CD4-positive, CD25-positive, alpha-beta regulatory T cell (primary cell): Measurements from ENCODE around the gene COL20A1. TPM values are rescaled to one million over a fixed set of nuclear protein-coding genes. Genes with fewer than 3 reads are reported as not detected.

ENCODE experiments used
- ATAC-seq, 2 donors: fragments of 150-1000 bp; cut with Tn5 transposase; one replicate each; pipeline ENCODE4 v1.10.0; 2021; ENCODE audit warnings: low read depth in 2 of 2, moderate number of reproducible peaks in 2 of 2, moderate library complexity in 1 of 2
- DNase-seq, 3 donors: peaks; one replicate each; pipeline versions ENCODE4 v3.0.0 to v3.0.0-alpha.2; 2012 to 2022; ENCODE audit warnings: mixed read lengths in 1 of 3
- H3K27ac ChIP-seq: one replicate; pipeline ENCODE4 v1.7.0; 2013; ENCODE audit warnings: mild to moderate bottlenecking, low read length; ENCODE audit not compliant: insufficient read depth, poor library complexity, severe bottlenecking
- H3K27me3 ChIP-seq: one replicate; pipeline ENCODE4 v1.7.0; 2013; ENCODE audit warnings: low read length; ENCODE audit not compliant: control insufficient read depth, insufficient read depth
- H3K36me3 ChIP-seq: one replicate; pipeline ENCODE4 v1.7.0; 2013; ENCODE audit warnings: mild to moderate bottlenecking, low read length, moderate library complexity; ENCODE audit not compliant: control insufficient read depth, insufficient read depth
- H3K4me1 ChIP-seq: 2 replicates; pipeline ENCODE4 v1.7.0; 2013; ENCODE audit warnings: mild to moderate bottlenecking, low read length; ENCODE audit not compliant: insufficient read depth, control insufficient read depth, poor library complexity, severe bottlenecking
- H3K4me3 ChIP-seq: one replicate; pipeline ENCODE4 v1.7.0; 2013; ENCODE audit warnings: low read depth, mild to moderate bottlenecking, low read length, moderate library complexity
- H3K9me3 ChIP-seq, 2 experiments: 1 replicate in 1 of 2; 2 replicates in 1 of 2; pipeline ENCODE4 v1.7.0; 2013; ENCODE audit warnings: low read length in 2 of 2, mild to moderate bottlenecking in 1 of 2, moderate library complexity in 1 of 2; ENCODE audit not compliant: control insufficient read depth in 2 of 2
- H3K27ac Mint-ChIP-seq, 3 donors: one replicate each; pipeline ENCODE4 v1.8.0; 2020 to 2022; ENCODE audit warnings: mild to moderate bottlenecking in 3 of 3, mixed read lengths in 3 of 3, moderate library complexity in 2 of 3
- H3K27me3 Mint-ChIP-seq: one replicate; pipeline ENCODE4 v1.8.0; 2022; ENCODE audit warnings: mild to moderate bottlenecking, mixed read lengths
- H3K36me3 Mint-ChIP-seq: one replicate; pipeline ENCODE4 v1.8.0; 2020; ENCODE audit warnings: mixed read lengths
- H3K4me1 Mint-ChIP-seq, 4 donors: one replicate each; pipeline ENCODE4 v1.8.0; 2020 to 2022; ENCODE audit warnings: mixed read lengths in 4 of 4, mild to moderate bottlenecking in 1 of 4
- H3K4me3 Mint-ChIP-seq, 4 donors: one replicate each; pipeline ENCODE4 v1.8.0; 2020 to 2022; ENCODE audit warnings: mild to moderate bottlenecking in 4 of 4, mixed read lengths in 4 of 4, moderate library complexity in 3 of 4
- H3K9me3 Mint-ChIP-seq, 7 donors: one replicate each; pipeline ENCODE4 v1.8.0; 2020 to 2022; ENCODE audit warnings: mixed read lengths in 7 of 7, mild to moderate bottlenecking in 3 of 7, moderate library complexity in 2 of 7
- polyA plus RNA-seq, 4 donors: library from polyadenylated mRNA; unstranded; fragments of 300-500 nt; fragmentation: Illumina TruSeq; gene quantifications; one replicate each; pipeline ENCODE4 v1.2.3, GENCODE V29; 2021
- total RNA-seq: library from RNA; stranded (reverse); gene quantifications from one replicate; pipeline ENCODE4 v1.2.3, GENCODE V29; 2022

COL20A1 gene
- total and polyA plus RNA-seq, 5 donors from 2014 or later = 0.20 TPM; not detected in 4

- Histone ChIP-seq H3K4me1 (no peaks in the 10 kb centered on the region), H3K27me3 (no peaks in the 10 kb centered on the region), H3K27ac (no peak overlapping the region), H3K36me3 (no peaks in the 10 kb centered on the region), H3K9me3 (no peaks in the 10 kb centered on the region), H3K4me3 (no peak overlapping the region)
- H3K27me3 Mint-ChIP-seq = no peaks in the 10 kb centered on the region
- peaks cover 0 to 1% (median 0%) of the 10 kb centered on the region in 7 donors for H3K9me3 Mint-ChIP-seq
- ATAC-seq (no peak), DNase-seq (no peak)
- H3K4me3 Mint-ChIP-seq = no peak overlapping the region
- H3K4me1 Mint-ChIP-seq = no peaks in the 10 kb centered on the region
- no peaks in the 10 kb centered on the region for H3K36me3 Mint-ChIP-seq
- H3K27ac Mint-ChIP-seq = no peak overlapping the region
These were observed 18.3 kb downstream of the COL20A1 start for GRCh38 chr20:63311186-63311832.

GRCh38 chr20:63311833-63312243, 18.9 kb downstream of the COL20A1 start:
- H3K27me3 ChIP-seq = no peaks in the 10 kb centered on the region
- DNase-seq = no peak

GRCh38 chr20:63312273-63312672, 19.3 kb downstream of the COL20A1 start:
- Mint-ChIP-seq H3K36me3 (no peaks in the 10 kb centered on the region), H3K4me3 (no peak overlapping the region), H3K4me1 (no peaks in the 10 kb centered on the region), H3K9me3 (peaks cover 0 to 1% (median 0%) of the 10 kb centered on the region in 7 donors), H3K27ac (no peak overlapping the region), H3K27me3 (no peaks in the 10 kb centered on the region)
- Histone ChIP-seq H3K4me1 (no peaks in the 10 kb centered on the region), H3K36me3 (no peaks in the 10 kb centered on the region), H3K9me3 (no peaks in the 10 kb centered on the region), H3K4me3 (no peak overlapping the region), H3K27me3 (no peaks in the 10 kb centered on the region), H3K27ac (no peak overlapping the region)
- no peak for DNase-seq
- no peak for ATAC-seq

More at GRCh38 chr20:63311833-63312243, 18.9 kb downstream of the COL20A1 start:
- Histone ChIP-seq H3K4me3 (no peak overlapping the region), H3K36me3 (no peaks in the 10 kb centered on the region), H3K9me3 (no peaks in the 10 kb centered on the region), H3K4me1 (no peaks in the 10 kb centered on the region), H3K27ac (no peak overlapping the region)
- no peaks in the 10 kb centered on the region for H3K4me1 Mint-ChIP-seq
- no peak for ATAC-seq
- H3K27me3 Mint-ChIP-seq = no peaks in the 10 kb centered on the region
- no peak overlapping the region for H3K4me3 Mint-ChIP-seq
- no peaks in the 10 kb centered on the region for H3K36me3 Mint-ChIP-seq
- H3K27ac Mint-ChIP-seq = no peak overlapping the region
- H3K9me3 Mint-ChIP-seq = peaks cover 0 to 1% (median 0%) of the 10 kb centered on the region in 7 donors

GRCh38 chr20:63312690-63313348, 19.8 kb downstream of the COL20A1 start:
- Mint-ChIP-seq H3K4me3 (no peak overlapping the region), H3K36me3 (no peaks in the 10 kb centered on the region), H3K27ac (no peak overlapping the region), H3K4me1 (no peaks in the 10 kb centered on the region), H3K9me3 (peaks cover 0 to 1% (median 0%) of the 10 kb centered on the region in 7 donors), H3K27me3 (no peaks in the 10 kb centered on the region)
- H3K36me3 ChIP-seq = no peaks in the 10 kb centered on the region
- DNase-seq (no peak), ATAC-seq (no peak)
- no peaks in the 10 kb centered on the region for H3K27me3 ChIP-seq
- no peak overlapping the region for H3K4me3 ChIP-seq
- no peaks in the 10 kb centered on the region for H3K9me3 ChIP-seq
- H3K27ac ChIP-seq = no peak overlapping the region
- H3K4me1 ChIP-seq = no peaks in the 10 kb centered on the region

- no peak overlapping the region for H3K4me3 ChIP-seq
- H3K36me3 Mint-ChIP-seq = no peaks in the 10 kb centered on the region
- no peaks in the 10 kb centered on the region for H3K9me3 ChIP-seq
- no peaks in the 10 kb centered on the region for H3K4me1 Mint-ChIP-seq
- H3K4me3 Mint-ChIP-seq = no peak overlapping the region
- no peak for DNase-seq
- no peaks in the 10 kb centered on the region for H3K27me3 Mint-ChIP-seq
- H3K27ac Mint-ChIP-seq = no peak overlapping the region
- no peaks in the 10 kb centered on the region for H3K36me3 ChIP-seq
- H3K4me1 ChIP-seq = no peaks in the 10 kb centered on the region
- H3K27me3 ChIP-seq = no peaks in the 10 kb centered on the region
- ATAC-seq = no peak
- H3K27ac ChIP-seq = no peak overlapping the region
- H3K9me3 Mint-ChIP-seq = peaks cover 0 to 1% (median 0%) of the 10 kb centered on the region in 7 donors
These were observed 20.5 kb downstream of the COL20A1 start for GRCh38 chr20:63313349-63314014.

- no peaks in the 10 kb centered on the region for H3K36me3 Mint-ChIP-seq
- no peak overlapping the region for H3K27ac ChIP-seq
- no peak for DNase-seq
- ATAC-seq = no peak
- peaks cover 0 to 1% (median 0%) of the 10 kb centered on the region in 7 donors for H3K9me3 Mint-ChIP-seq
- H3K27me3 ChIP-seq = no peaks in the 10 kb centered on the region
- no peaks in the 10 kb centered on the region for H3K27me3 Mint-ChIP-seq
- no peak overlapping the region for H3K4me3 ChIP-seq
- H3K9me3 ChIP-seq = no peaks in the 10 kb centered on the region
- no peak overlapping the region for H3K4me3 Mint-ChIP-seq
- no peaks in the 10 kb centered on the region for H3K4me1 ChIP-seq
- no peaks in the 10 kb centered on the region for H3K4me1 Mint-ChIP-seq
- H3K36me3 ChIP-seq = no peaks in the 10 kb centered on the region
- no peak overlapping the region for H3K27ac Mint-ChIP-seq
These were observed 21.1 kb downstream of the COL20A1 start for GRCh38 chr20:63314015-63314471.

- Mint-ChIP-seq H3K36me3 (no peaks in the 10 kb centered on the region), H3K27ac (no peak overlapping the region), H3K4me3 (no peak overlapping the region)
These were observed 21.7 kb downstream of the COL20A1 start for GRCh38 chr20:63314566-63315239.

More at GRCh38 chr20:63314566-63315239, 21.7 kb downstream of the COL20A1 start:
- Histone ChIP-seq H3K27ac (no peak overlapping the region), H3K4me1 (no peaks in the 10 kb centered on the region), H3K9me3 (no peaks in the 10 kb centered on the region), H3K4me3 (no peak overlapping the region), H3K27me3 (no peaks in the 10 kb centered on the region), H3K36me3 (no peaks in the 10 kb centered on the region)
- ATAC-seq (no peak), DNase-seq (no peak)
- Mint-ChIP-seq H3K9me3 (peaks cover 0 to 1% (median 0%) of the 10 kb centered on the region in 7 donors), H3K4me1 (no peaks in the 10 kb centered on the region), H3K27me3 (no peaks in the 10 kb centered on the region)
